UCSD-AML1 (cell line): ENCODE data around the gene ZC3H7B.
A peak's percentile ranks its signal among the peaks of the same experiment; 100 is the strongest.

Experiments
- DNase-seq: peaks from one replicate; lab custom pipeline; 2025; ENCODE audit not compliant: unreplicated experiment; lab: John Stamatoyannopoulos, UW

ZC3H7B gene

DNA sequence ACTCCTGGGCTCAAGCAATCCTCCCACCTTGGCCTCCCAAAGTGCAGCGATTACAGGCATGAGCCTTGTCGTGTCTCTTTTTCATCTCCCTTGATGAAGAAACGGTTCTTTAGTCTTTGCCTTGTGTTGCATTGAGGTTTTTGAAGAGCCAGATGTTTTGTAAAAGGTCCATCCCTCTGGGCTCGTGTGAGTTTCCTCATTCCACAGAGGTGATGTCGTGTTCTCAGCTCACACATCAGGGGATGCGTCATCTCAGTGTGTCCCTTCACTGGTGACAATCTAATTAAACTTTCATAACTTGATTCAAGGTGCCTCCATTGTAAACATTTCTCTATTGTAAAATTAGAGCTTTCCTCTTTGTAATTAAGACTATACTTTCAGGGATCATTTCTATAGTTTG is 50.7 kb downstream of the ZC3H7B start:
- DNase-seq: no peak

DNA sequence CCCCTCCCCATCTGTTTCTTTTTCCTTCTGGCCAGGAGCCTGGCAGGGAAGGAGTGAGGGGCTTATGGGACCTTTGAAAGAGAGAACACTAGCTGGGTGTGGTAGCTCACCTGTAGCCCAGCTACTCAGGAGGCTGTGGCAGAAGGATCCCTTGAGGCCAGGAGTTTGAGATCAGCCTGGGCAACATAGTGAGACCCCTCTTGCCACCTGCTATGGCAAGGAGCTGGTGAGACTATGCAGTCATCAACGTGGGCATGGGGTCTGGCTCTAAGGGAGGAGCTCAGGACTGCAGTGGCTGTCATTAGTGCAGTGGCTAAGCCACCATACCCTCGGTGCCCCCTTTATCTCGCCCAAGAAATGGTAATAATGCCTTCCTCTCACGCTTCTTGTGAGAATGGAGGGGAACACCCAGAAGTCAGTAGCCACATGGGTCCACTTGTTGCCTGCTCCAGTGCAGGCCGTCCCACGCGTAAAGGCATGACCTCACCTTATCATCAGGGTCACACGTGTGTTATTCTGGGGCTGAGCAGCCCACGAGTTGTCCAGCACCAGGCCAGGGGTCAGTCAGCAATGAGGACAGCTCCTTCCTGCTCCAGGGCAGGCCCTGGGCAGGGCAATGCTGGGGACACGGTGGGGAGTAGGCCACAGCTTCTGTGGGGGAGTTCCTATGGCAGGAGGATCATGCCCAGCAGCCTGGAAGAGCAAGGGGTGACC is 52.7 kb downstream of the ZC3H7B start:
- no peak for DNase-seq

DNA sequence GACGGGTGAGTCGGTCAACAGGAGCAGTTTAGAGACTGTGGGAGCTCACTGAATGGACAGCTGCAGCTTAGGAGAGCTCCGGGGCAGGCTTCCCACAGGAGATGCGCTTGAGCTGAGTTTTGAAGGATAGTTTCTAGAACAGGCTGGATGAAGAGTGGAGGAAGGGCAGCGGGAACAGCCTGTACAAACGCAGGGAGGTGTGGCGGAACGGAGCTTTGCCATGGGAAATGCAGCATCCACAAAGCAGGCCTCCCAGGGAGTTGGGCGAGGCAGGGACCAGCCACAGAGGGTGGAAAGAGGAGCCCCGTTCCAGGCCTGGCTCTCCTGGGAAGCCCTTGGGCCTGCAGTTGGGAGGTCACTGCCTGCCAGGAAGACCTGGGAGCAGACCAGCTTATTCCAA is 53.7 kb downstream of the ZC3H7B start:
- no peak for DNase-seq

- no peak for DNase-seq
Measured at GRCh38 chr22:41355895-41356294, 54.6 kb downstream of the ZC3H7B start.

DNA sequence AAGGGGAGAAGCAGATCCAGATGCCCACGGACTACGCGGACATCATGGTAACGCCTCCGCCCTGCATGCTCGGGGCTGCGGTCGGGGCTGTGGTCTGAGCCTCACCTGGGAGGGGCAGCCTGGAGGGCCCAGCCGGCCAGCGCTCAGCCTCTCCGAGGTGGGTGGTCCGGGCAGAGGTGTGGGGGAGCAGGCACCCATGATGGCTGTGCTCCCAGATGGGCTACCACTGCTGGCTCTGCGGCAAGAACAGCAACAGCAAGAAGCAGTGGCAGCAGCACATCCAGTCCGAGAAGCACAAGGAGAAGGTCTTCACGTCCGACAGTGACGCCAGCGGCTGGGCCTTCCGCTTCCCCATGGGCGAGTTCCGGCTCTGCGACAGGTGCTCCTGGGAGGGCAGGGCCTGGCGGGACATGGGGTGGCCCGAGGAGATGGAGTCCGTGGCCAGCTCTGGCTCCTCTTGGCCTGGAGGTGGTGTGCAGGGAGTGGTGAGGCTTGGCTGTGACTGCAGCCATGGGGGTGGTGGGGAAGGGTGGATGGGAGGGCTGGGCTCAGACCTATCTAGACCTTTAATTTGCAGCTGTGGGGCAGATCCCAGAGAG is 55.2 kb downstream of the ZC3H7B start:
- no peak for DNase-seq

GRCh38 chr22:41357191-41357590 is 55.9 kb downstream of the ZC3H7B start:
- DNase-seq: no peak

DNA sequence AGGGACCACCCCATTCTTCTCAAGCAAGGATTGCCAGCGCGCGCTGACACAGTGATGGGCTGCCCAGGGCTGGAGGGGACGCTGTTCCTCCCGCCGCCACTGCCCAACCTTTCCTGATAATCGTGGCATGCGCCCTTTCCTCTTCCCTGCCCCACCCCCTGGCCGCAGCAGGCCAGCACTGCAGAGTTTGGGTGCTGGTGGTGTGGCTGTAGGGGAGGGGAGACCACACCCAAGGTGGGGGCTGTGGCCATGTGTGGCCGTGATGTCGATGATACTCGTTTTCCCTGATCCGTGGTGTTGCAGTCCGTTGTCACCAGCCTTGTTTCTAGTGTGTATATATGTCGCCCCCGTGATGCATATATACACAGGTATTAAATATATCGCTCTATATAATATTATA is 57.6 kb downstream of the ZC3H7B start:
- DNase-seq: no peak

DNA sequence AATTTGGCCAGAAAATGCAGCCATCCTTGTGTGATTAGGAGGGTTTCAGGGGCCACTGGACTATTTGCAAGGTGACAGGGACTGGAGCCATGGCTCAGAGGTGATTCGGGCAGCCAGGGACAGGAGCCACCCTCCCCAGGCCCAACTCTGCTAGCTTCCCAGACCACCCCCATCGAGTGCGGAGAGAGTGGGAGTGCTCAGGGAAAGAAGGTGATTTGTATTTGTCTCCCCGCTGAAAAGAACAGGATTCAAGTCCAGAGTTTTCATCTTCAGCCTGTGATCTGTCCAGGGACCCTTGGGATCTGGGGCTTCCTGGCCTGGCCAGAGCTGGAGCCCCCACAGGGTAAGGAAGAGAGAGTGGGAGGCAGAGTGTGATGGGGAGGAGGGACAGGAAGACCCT is 58.1 kb downstream of the ZC3H7B start:
- DNase-seq: no peak

DNA sequence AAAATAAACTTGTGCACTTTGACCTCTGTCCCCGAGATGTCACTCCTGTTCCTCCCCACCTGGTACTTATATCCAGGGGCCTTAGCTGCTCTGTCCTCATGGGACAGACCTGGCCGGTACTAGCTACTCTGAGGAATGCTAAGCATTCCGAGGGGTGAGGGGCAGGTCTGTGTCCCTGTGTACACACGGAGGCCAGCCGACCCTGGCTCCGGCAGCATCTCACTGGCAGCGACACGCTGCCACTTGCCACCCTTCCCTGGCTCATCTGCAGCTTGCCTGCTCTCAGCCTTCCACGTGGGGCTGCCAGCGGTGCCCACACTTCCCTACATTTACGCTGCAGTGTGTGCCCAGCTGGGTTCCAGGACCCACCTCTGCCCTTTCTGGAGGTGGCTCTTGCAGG is 58.8 kb downstream of the ZC3H7B start:
- DNase-seq: no peak

DNA sequence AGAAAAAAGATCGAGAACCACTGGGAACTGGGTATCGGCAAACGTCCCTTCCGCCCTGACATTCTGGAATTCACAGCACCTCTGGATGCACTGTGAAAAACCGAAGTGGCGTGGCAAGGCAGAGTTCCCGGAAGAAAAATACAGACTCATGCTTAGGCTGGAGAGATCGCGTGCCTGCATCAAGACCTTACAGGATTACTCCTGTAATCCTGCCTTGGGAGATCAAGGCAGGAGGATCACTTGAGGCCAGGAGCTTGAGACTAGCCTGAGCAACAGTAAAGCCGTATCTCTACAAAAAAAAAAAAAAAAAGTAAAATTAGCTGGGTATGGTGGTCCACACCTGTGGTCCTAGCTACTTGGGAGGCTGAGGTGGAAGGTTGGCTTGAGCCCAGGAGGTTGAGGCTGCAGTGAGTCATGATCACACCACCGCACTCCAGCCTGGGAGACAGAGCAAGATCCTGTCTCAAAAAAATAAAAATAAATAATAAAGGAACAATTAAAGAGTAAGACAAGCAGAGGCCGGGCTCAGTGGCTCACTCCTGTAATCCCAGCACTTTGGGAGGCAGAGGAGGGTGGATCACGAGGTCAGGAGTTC is 60.5 kb downstream of the ZC3H7B start:
- no peak for DNase-seq

GRCh38 chr22:41362615-41363014 is 61.3 kb downstream of the ZC3H7B start:
- no peak for DNase-seq

DNA sequence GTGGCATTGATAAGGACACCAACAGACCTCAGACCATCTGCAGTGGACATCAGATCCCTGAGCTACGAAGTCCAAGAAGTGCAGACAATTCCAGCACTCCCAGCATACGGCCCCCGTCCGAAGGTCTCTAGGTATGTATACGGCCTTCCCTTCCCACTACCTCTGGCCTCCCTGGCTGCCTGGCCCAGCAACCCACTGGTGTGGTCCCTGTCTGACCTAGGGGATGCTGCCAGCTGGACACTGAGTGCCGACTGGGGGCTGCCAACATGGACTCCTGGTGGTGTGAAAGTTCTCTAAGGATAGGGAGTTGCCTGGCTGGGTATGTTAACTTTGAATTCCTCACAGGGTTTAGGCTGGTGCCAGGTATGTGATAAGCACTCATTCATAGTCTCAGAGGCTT is 62.9 kb downstream of the ZC3H7B start:
- no peak for DNase-seq

DNA sequence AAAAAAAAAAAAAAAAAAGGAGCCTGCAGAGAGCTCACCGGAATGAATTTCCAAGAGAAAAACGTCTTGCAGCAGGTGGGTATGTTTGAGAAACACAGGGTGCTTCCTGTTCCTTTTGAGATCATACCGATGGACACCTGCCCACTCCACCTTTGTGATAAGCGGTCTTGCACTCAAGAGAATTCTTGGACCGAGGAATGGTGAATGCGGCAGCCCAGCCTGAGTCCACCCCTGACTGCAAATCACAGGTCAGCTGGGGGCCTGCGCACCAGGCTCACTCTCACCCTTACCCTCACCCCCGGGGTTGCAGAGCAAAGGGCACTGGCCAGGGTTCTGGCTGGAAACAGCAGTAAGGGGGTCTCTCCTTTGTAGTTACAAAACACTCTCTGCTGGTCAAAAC is 63.6 kb downstream of the ZC3H7B start:
- DNase-seq: no peak

DNA sequence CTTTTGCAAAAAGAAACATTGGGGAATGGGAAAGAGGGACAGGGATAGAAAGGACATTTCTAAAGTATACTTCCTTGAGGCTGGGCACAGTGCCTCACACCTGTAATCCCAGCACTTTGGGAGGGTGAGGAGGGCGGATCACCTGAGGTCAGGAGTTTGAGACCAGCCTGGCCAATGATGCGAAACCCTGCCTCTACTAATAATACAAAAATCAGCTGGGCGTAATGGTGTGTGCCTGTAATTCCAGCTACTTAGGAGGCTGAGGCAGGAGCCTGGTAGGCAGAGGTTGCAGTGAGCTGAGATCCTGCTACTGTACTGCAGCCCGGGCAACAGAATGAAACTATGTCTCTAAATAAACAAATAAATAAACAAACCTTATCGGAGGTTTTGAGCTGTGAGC is 64.1 kb downstream of the ZC3H7B start:
- no peak for DNase-seq

DNA sequence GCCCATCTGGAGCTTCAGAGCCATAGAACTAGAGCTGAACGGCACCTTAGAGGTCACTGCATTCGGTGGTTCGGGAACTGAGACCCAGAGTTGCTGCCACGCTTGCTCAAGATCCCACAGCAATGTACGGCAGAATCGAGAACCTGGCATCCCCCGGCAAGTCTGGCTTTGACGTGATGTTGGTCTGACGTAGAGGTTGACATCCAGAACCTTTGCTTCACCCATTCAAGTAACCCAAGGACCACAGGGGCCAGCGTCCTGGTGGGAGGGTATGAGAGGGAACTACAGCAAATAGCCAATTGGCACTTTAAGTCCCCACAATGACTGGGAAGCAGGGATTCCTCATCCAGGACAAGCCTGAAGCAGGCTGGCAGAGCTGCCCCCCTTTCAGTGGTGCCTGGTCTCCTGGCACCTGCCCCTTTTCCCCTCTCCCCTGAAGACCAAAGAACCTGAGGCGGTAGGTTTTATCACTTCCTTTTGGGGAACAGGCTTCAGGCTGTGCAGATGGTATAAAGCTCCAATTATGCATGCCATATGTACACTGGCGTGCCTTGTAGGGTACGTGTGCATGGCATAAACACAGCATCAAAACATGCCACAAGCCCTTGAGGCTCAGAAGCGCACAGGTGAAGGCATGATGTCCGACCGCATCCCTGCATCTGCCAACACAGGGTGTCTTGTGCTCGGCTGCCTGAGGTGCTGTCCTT is 65.2 kb downstream of the ZC3H7B start:
- no peak for DNase-seq

- peak; percentile 53 for DNase-seq
Measured at GRCh38 chr22:41367039-41367679, 65.8 kb downstream of the ZC3H7B start.

DNA sequence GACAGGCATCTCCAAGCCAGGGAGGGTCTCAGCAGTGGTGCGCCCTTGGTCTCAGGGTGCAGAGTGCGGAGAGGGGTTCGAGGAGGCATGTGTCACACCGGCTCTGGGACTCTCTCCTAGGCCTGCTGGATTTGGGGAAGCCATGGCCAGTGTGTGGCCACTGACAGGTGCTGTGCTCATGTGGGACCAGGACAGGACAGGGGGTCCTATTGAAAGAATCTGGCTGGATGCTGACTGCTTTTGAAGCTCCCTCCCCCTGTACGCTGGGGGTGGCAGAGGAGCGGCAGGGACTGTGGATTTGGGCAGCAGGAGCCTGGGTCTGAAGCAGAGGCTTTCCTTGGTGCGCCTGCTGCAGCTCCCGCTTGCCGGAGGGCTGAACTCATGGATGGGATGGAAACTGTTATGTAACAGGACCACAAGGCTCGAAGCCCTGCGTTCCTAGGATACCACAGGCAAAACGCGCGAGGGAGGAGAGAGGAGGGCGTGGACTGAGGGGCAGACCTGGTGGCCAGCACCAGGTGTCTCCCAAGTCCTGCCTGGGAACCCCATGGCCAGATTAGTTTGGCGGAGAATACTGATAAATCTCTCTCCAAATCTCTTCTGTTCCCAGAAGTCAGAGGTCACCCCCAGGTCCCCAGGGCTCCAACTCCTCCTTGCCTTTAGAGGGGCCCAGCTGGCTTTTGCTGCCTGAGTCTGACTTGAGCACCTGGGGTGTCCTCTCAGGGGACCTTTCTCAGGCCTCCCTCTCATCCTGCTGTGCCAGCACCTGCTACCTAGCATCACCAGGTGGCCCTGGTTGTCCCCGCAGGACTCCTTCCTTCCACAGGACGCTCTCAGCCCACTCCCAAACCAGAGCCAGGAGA is 66.6 kb downstream of the ZC3H7B start:
- no peak for DNase-seq

DNA sequence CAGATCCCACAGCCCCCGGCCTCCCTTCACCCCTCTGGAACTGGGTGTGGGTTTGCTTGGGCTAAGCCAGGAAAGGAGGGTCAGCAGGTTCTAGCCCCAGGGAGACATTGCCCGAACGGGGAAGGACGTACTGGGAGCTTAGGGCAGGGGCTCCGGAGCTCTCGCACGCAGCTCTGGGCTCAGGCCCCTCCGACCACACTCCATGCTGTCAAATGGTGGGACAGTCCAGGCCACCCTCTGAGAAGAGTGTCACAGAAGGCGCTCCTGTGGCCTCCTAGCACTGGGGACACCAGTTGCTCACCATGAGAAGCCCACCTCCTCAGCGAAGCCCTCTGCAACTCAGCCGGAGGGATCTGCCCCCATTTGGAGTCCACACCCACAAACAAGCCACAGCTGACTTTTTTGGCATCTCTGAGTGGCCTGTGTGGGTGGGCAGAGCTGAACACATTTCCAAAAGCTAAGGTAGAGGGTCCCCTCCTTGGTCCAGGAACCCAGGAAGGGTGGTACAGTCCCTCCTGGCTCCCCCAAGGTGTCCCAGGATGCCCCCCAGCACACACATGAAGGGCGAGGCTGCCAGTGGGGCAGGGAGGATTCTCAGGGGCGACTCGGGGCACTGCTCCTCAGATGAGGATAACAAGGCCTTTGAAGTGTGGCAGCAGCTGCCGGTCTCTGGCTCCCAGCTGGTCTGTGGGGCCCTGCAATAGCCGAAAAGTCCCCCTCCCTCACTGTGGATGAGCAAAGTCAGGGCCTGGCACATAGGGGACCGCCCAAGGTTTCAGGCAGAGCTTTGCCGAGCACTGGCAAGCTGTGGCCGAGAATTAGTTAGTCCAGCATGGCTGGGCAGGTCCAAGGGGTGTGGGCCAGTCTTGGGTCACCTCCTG is 67.5 kb downstream of the ZC3H7B start:
- DNase-seq: no peak

- DNase-seq: no peak
Measured at GRCh38 chr22:41369424-41369745, 68.1 kb downstream of the ZC3H7B start.

DNA sequence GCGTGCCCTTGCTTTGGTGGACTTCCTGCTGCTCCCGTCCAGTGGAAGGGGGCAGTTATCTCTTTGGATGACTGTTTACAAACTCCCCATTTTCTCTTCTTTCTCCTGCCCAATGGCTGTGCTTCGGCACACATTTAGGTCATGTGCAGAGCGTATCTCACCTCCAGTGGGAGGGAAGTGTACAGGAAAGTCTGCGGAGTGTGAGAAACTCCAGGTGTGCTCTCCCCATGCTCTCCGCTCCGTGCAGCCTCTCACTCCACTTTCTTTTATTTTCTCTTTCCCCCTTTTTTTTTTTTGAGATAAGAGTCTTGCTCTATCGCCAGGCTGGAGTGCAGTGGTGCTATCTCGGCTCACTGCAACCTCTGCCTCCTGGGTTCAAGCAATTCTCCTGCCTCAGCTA is 68.5 kb downstream of the ZC3H7B start:
- DNase-seq: no peak
